Non-pigmented ciliary epithelial cell (primary cell): ENCODE measurements around the gene DGKE.

Experiments used
- DNase-seq: peaks from one replicate; pipeline ENCODE4 v3.0.0-alpha.2; 2010; ENCODE audit warnings: low read depth

DGKE gene

DNA sequence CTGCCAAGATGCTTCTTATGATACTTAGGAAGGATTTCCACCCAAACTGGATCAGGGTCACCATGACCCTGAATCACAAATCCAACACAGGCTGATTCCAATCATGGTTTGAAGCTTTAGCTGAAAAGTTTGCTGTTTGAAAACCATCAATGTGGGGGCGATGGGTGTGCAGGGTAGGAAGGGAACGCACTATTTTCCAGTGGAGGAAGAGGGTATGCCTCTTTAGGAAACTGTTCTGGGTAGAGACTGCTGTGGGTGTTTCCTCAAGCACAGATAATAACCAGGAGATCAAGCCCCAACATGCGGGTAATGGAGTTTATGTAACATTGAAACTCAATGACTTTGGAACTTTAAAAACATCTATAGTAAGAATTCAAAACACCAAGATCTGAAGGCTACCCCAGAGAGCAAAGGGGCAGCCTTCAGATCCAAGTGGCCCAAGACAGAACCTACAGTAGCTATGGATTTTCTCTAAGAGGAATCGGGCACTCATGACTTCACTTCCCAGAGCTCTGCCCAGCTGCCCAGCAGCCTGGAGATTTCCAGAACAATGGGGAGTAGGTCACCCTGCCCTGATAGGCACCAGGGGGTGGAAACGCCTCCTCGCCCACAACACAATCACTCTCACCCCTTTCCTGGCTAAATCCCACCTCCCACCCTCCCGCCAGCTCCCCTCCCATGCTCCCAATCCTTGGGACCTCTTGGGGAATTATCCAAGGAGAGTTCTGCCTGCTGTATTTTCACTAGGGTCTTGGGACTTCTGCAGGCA is 57.1 kb downstream of the DGKE start:
- DNase-seq, result no peak

DNA sequence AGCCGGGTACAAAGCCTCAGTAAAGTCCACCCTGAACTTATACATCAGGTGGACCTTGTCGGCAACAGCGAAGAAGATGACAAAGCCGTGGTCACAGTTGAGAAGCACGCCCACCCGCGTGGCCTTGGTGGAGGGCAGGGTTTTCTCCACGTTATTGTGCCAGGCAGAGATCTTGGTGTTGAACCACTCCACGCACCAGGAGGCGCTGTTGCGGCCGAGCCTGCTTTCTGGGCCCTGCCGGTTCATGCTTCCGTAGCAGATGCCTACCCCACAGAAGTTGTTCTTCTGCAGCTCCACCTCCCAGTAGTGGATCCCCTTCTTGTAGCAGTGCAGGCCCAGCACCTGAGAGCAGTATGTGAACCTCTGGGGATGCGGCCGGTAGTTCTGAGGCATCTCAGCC is 57.8 kb downstream of the DGKE start:
- no peak for DNase-seq

DNA sequence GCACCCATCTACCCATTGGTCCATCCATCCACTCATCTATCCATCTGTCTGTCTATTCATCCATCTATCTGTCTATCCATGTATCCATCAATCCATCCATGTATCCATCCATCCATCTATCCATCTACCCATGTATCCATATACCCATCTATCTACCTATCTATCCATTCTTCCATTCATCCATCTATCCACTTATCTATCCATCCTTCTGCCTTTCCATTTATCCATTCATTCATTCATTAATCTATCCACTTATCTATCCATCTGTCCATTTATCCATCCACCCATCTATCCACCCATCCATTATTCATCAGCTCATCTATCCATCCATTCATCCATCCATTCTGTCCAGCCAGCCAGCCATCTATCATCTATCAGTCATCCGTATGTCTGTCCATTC is 58.4 kb downstream of the DGKE start:
- DNase-seq, result no peak

DNA sequence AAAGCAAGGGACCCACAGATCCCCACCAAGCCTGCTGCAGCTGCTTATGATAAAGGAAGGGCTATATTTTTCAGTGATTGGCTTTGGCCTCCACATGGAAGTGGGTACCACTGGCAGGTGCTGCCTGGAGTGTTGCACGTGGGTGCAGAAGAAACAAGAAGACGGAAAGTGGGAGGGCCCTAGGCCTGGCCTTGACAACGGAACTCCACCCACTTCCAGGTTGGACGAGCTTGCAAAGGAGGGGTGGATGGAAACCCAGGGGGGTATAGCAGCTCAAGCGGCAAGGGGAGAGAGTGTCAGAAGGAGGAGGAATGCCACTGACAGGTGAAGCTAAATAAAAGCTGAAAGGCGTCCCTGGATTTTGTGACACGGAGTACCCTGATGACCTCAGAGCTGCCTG is 59.6 kb downstream of the DGKE start:
- DNase-seq, result no peak

DNA sequence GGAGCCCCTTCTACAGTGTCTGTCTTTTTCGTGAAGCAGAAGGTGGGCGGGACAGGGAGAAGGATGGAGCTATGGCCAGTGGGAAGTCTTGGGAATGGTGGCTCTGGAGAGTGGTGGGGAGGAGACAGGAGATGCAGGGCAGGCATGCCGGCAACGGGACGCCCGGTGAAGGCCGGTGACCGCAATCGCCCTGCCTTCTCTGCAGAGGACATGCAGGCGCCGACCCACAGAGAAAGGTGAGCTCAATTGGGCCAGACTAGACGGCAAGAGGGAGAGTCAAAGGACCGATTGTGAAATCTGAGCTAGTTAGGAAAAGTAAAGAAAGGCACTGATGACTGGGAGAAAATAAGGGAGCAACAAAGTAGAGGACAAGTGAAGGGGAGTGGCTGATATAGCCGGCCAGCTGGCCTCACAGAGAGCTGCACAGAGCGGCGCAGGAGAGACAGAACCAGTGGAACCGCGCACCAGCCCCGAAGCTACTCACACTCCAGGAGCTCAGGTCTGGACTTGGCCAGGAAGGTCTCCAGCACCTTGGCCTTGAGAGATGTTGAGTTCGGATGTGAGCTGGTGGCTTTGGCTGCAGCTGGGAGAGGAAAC is 61.0 kb downstream of the DGKE start:
- no peak for DNase-seq

DNA sequence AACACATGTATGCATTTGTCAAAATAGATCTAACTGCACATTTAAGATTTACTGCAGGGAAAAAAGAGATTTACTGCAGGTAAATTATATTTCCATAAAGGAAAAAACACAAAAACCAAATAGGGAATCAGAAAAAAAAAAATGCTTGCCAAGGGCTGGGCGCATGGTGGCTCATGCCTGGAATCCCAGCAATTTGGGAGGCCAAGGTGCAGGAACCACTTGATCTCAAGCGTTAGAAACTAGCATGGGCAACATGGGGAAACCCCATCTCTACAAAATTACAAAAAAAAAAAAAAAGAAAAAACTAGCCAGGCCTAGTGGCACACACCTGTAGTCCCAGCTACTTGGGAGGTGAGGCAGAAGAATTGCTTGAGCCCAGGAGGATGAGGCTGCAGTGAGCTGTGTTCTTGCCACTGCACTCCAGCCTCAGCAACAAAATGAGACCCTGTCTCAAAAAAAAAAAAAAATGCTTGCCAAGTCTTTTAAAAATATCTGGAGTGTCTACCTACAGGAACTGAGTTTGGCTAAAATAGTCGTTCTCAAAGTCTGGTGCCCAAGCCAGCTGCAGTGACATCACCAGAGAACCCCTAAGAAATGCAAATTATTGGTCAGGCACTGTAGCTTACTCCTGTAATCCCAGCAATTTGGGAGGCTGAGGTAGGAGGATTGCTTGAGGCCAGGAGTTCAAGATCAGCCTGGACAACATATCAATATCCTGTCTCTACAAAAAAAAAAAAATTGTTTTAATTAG is 62.4 kb downstream of the DGKE start:
- DNase-seq, result no peak

DNA sequence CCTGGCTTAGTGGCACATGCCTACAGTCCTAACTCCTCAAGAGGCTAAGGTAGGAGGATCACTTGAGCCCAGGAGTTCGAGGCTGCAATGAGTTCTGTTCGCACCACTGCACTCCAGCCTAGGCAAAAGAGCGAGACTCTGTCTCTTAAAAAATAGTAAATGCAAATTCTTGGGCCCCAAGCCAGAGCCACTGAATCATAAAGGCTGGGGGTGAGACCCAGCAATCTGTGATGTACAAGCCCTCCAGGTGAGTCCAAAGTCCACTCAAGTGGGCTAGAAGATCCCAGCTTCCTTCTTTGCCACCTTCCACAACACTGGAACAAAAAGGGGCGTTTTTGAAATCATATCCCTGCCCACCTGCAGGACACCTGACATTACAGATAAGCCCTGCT is 63.0 kb downstream of the DGKE start:
- no peak for DNase-seq

DNA sequence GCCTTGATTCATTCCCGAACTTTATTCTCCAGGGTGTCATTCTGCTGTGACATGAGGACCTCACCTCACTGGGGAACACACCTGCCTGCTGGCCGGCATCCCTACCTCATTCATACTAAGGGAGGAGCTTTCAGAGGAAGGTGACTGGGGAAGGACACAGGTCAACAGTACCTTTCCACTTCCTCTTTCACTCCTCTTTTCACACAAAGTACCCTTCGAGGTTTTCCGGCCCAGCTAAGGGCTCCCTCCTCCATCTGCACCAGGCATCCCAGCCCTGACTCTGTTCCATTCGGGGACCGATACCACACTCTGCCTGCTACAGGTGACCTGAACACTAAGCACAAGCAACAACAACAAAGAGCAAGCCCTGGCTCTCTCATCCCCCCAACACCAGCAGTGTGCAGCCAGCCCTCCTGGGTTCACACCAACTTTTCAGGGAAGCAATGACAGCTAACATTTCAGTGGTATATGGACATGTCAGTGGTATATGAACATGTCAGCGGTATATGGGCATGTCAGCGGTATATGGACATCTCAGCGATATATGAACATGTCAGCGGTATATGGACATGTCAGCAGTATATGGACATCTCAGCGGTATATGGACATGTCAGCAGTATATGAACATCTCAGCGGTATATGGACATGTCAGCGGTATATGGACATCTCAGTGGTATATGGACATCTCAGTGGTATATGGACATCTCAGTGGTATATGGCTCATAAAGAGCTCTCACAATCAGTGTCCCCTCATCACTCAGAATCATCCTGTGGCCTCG is 63.9 kb downstream of the DGKE start:
- no peak for DNase-seq

DNA sequence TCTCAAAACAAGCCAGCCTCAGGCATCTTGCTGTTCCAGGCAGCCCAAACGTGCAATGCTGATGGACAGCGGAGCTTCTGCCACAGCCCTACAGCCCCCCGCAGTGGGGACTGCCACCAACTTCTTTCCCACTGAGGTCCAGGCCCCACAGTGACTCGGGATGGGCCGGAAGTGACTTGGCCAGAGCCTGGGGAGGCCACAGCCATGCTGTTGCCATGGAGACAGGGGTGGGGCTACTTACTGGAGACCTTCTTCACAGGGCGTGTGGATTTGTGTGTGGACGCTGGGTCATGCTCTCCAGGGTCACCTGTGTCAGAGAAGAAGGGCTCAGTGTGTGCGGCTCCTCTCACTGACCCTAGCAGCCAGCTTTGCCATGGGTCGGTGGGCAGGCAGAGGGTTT is 64.9 kb downstream of the DGKE start:
- DNase-seq, result no peak

DNA sequence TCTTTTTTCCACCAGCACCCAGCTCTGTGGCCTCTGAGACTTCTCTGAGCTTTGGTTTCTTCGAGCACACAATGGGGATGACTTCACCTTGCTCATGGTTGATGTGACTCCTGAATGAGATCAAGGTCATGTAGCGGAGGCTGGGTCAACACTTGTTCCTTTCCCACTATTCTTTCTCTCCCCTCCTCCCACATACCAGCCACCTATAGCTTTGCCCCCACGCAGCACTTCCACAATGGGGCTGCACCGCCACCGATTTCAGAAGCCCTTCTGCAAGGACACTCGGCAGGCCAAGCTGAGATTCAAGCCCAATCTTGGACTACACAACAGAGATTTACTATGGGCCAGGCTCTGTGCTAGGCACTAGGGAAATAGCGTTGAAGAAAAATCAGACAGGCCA is 65.5 kb downstream of the DGKE start:
- DNase-seq, result no peak

DNA sequence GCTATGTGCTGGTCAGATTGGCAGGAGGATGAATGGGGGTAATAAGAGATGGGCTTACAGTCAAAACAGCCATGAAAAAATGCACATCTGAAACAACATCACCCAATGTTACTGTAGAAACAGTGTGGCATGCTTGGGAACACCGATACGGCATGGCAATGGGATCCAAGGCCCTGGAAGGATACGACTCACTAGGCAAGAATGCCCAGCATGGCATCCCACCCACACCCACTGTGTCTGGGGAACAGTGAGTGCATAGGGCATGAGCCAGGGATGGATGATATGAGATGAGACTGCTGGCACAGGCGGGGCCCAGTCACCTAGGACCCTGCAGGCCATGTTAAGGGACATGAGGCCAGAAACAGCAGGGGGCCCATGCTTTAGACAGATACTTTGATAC is 68.4 kb downstream of the DGKE start:
- DNase-seq, result no peak

DNA sequence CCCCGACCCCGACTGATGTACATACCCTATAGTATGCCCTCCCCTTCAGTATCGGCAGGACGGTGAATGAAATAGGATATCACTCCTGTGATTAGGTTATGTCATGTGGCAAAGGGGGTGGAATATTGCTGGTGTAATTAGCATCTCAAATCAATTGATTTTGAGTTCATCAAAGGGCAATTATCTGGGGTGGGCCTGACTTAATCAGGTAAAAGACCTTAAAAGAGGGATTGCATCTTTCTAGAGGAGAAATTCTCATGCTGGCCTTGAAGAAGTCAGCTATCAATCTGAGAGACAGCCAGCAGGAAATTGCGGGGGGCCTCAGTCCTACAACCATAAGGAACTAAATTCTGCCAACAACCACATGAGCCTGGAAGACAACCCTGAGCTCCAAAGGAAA is 69.6 kb downstream of the DGKE start:
- no peak for DNase-seq

DNA sequence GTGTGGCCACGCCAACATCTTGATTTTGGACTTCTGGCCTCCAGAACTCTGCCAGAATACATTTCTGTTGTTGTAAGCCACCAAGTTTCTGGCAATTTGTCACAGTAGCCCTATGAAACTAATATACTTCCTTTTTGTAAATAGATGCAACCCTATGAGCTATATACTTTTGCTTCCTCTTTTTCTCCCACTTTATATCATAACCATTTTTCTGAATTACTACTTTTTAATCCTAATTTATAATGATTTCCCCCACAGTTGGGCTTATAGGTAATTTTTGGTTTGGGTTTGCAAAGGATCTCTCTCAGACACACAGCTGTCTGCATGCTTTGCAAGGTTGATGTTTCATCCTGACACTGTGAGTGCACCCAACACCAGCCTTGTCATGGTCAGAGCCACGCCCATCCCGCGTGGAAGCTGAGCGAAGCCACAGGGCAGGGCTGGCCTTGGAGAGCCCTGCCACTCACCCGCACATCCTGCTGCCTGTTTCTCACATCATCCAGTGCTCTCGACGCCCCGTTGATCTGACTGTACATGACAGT is 74.1 kb downstream of the DGKE start:
- DNase-seq, result no peak

DNA sequence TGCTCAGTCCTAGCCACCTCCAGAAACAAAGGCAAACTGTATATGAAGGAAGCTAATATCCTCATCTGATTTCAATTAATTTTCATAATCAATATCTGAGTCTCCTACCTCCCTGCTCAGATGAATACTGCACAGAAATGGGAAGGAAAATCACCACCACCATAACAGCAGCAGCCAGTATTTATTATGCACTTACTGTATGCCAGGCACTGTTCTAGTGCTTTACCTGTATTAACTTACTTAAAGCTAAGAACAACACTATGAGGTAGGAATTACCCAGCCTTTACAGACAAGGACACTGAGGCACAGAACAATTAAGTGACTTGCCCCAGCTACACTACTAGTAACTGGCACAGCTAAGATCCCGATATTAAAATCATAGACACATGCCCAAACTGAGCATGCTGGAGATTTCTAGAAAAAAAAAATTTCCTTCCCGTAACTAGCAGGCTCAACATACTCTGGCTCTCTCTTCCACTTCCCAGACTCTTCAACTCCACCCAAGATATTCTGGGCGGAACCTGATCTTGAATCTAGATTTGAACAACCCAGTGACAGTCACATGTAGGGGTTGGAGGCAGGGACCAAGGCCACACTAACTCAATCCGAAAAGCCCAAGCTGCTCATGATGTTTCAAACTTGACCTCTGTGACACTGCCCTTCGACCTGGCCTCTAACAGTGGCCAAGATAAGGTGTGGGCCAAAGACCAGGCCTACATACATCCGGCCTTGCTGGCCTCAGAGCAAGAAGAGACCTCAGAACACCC is 76.0 kb downstream of the DGKE start:
- no peak for DNase-seq

DNA sequence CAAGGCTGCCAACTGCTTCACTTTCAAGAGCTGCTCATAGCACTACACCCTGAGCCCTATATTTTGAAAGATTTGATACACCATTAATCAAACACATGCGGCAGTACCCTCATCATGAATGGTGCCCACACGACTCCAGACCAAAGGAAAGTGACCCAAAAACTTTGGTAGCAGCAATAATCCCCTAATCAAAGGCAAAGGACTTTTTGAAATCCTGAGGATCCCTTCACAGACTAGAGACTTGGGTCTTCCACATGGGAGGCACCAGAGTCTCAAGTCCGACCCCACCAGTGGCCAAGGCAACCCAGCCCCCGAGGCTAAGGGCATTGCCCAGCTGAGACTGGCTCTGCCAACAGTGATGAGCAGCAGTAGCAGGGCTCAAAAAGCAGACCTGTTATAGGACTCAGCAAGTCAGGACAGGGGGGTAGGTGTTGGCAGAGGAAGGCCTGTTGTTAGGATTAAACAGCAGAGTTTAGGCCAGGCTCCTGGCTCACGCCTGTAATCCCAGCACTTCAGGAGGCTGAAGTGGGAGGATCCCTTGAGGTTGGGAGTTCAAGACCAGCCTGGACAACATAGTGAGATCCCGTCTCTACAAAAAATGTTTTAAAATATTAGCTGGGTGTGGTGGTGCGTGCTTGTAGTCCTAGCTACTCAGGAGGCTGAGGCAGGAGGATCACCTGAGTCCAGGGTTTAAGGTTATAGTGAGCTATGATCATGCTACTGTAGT is 76.7 kb downstream of the DGKE start:
- no peak for DNase-seq

DNA sequence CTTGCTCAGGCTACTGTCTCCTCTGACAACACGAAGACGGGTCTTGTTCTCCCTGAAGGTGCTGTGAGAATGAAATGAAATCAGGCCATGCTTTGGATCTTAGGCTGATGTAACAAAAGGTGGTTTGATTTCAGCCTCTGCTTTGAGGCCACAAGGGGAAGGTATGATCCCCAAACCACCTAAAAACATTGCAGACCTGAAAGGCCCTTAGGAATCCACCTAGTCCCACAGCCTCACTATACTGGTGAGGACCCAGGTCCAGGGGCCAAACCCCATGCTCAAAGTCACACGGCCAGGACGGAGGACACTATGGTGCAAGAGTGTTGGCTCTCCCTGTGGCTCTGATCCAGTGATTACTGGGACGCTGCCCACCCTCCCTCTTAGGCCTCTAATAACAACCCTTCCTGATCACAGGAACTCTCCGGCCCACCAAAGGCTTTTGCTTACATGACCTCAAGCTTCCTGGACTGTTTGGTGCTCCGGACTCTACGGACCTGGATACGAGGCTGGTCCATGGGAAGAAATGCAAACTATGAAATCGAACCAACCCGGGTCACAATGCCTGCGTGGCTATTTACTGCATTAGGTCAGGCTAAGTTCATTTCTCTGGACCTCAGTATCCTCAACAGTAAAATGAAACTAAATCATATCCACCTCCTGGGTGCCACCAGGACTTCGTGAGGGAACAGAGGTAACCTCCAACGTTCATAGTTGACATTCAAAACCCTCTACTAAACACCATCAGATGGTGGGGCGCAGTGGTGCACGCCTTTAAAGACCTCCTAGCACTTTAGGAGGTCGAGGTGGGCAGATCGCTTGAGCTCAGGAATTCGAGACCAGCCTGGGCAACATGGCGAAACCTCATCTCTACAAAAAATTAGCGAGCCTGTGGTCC is 78.4 kb downstream of the DGKE start:
- DNase-seq, result no peak

DNA sequence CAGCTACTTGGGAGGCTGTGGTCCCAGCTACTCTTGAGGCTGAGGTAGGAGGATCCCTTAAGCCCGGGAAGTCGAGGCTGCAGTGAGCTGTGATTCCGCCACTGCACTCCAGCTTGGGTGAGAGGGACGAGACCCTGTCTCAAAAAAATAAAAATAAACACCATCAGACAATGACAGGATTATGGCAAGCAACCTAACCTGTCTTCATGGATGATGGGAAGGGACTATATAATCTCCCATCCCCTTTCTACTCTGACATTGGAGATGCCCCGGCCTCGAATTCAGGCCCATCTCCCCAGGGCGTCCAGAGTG is 79.0 kb downstream of the DGKE start:
- no peak for DNase-seq

DNA sequence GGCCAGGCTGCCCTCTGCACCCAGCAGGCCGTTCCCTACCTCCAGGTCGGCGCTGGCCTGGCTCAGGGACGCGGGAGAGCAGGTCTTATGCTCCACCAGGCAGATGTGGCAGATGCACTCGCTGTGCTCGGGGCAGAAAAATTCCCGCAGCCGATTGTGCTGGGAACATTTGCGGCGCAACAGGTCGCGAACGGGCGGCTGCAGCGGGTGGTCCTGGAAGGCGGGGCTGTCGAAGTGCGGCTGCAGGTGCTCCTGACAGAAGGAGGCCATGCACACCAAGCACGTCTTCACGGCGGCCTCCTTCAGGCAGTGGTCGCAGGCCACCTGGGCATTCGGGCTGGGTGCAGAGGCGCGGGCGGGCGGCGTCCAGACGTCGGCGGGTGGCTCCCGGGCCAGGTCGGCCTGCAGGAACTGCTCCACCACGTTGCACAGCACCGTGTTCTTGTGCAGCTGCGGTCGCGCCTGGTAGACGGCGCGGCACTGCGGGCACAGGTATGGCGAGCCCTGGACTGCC is 79.5 kb downstream of the DGKE start:
- no peak for DNase-seq

DNA sequence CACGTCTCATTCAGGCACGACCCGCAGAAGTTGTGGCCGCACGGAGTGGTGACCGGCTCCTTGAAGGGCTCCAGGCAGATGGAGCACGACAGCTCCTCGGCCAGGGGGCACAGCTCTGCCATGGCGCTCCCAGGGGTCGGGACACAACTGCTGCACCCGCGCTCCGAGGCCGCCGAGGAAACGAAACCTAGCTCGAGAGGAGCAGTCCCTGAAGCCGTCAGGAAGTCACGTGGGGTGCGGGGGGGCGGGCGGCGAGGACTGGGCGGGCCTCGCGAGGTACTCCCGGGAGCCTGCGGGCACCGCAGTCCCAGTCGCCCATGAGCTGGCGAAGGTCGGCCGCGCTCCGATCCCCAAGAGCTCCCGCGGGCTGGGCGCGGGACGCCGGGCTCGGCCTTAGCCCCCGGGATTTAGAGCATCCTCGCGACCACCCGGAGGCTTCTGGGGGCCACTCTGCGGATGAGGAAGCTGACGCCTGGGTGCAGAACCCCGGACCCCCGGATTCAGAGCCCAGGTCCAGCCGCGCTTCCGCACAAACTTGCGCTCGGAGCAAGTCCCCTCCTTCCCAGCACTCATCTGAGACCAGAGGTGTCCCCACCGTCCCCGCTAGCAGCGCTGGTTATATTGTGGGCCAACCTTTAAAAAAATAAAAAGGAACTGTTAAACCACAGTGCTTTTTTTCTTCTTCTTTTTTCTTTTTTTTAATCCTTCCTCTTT is 80.1 kb downstream of the DGKE start, which contains the start of gene TRIM25:
Gene TRIM25 (minus strand): TSS at position 183 of the 714 bp plus-strand sequence. CDS start 61 bp downstream, at position 122.
- peak; percentile 26 for DNase-seq
